Keratinocyte (primary cell): ENCODE measurements around the gene COMMD6.

Source experiments
- EZH2 ChIP-seq: IDR thresholded peaks from one replicate; pipeline ENCODE4 v1.6.1; 2012; ENCODE audit warnings: inconsistent platforms, mild to moderate bottlenecking, low read length, moderate library complexity
- TF ChIP-seq, protein P1 (sequence below), 3 experiments: IDR thresholded peaks in 1 of 3; conservative IDR thresholded peaks in 1 of 3; optimal IDR thresholded peaks in 1 of 3; 2 replicates in 2 of 3; 3 replicates in 1 of 3; pipeline versions ENCODE3 to v1.5.1; 2011; ENCODE audit warnings: low read length in 3 of 3, mild to moderate bottlenecking in 3 of 3, moderate library complexity in 2 of 3, control low read depth in 1 of 3, inconsistent platforms in 1 of 3; ENCODE audit not compliant: insufficient read depth in 2 of 3; ENCODE audit errors: extremely low read depth in 1 of 3

- TF ChIP-seq, protein P1, sequence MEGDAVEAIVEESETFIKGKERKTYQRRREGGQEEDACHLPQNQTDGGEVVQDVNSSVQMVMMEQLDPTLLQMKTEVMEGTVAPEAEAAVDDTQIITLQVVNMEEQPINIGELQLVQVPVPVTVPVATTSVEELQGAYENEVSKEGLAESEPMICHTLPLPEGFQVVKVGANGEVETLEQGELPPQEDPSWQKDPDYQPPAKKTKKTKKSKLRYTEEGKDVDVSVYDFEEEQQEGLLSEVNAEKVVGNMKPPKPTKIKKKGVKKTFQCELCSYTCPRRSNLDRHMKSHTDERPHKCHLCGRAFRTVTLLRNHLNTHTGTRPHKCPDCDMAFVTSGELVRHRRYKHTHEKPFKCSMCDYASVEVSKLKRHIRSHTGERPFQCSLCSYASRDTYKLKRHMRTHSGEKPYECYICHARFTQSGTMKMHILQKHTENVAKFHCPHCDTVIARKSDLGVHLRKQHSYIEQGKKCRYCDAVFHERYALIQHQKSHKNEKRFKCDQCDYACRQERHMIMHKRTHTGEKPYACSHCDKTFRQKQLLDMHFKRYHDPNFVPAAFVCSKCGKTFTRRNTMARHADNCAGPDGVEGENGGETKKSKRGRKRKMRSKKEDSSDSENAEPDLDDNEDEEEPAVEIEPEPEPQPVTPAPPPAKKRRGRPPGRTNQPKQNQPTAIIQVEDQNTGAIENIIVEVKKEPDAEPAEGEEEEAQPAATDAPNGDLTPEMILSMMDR (optimal IDR thresholded peaks at IDR 0.05 in 1 of 3, IDR thresholded peaks at IDR 0.05 in 1 of 3, conservative IDR thresholded peaks at IDR 0.05 in 1 of 3; ENCODE audit: extremely low read depth in 1 of 3, insufficient read depth in 2 of 3, low read length in 3 of 3) = no peak
- TF ChIP-seq EZH2 = no peak
Observed at GRCh38 chr13:75566658-75567057, 29.0 kb upstream of the COMMD6 start.
